ENCODE data around the gene ENHO.

The ENHO gene

GRCh38 chr9:34555500-34555899 lies 32.7 kb upstream of the ENHO start:
- TF ChIP-seq CTCF (IDR thresholded peaks at IDR 0.05; ENCODE audit: borderline replicate concordance, insufficient read depth, low read depth, low read length): no peak
- no peak overlapping the region for H3K4me3 ChIP-seq (ENCODE audit: low read depth, low read length)

- TF ChIP-seq CTCF (IDR thresholded peaks at IDR 0.05; ENCODE audit: borderline replicate concordance, insufficient read depth, low read depth, low read length): no peak
- no peak overlapping the region for H3K4me3 ChIP-seq (ENCODE audit: low read depth, low read length)
These were observed 32.2 kb upstream of the ENHO start for GRCh38 chr9:34555002-34555348.

- TF ChIP-seq CTCF (IDR thresholded peaks at IDR 0.05; ENCODE audit: borderline replicate concordance, insufficient read depth, low read depth, low read length): no peak
- H3K4me3 ChIP-seq (ENCODE audit: low read depth, low read length): no peak overlapping the region
These were observed 31.6 kb upstream of the ENHO start for GRCh38 chr9:34554211-34555001.

GRCh38 chr9:34553511-34554021 lies 30.8 kb upstream of the ENHO start:
- TF ChIP-seq CTCF (IDR thresholded peaks at IDR 0.05; ENCODE audit: borderline replicate concordance, insufficient read depth, low read depth, low read length): no peak
- H3K4me3 ChIP-seq (ENCODE audit: low read depth, low read length): no peak overlapping the region

GRCh38 chr9:34552986-34553385 lies 30.2 kb upstream of the ENHO start:
- no peak for TF ChIP-seq CTCF (IDR thresholded peaks at IDR 0.05; ENCODE audit: borderline replicate concordance, insufficient read depth, low read depth, low read length)
- no peak overlapping the region for H3K4me3 ChIP-seq (ENCODE audit: low read depth, low read length)

- TF ChIP-seq CTCF (IDR thresholded peaks at IDR 0.05; ENCODE audit: borderline replicate concordance, insufficient read depth, low read depth, low read length): no peak
These were observed 29.8 kb upstream of the ENHO start for GRCh38 chr9:34552606-34552981.

More at GRCh38 chr9:34552606-34552981, 29.8 kb upstream of the ENHO start:
- no peak overlapping the region for H3K4me3 ChIP-seq (ENCODE audit: low read depth, low read length)
